DMS114 treated with DMSO at 0.1 percent for 48 hours (cell line): ENCODE data around the gene RBM47.

Source experiments
- DNase-seq: peaks from one replicate; lab custom pipeline; 2025; ENCODE audit not compliant: unreplicated experiment; lab: John Stamatoyannopoulos, UW

The RBM47 gene

DNA sequence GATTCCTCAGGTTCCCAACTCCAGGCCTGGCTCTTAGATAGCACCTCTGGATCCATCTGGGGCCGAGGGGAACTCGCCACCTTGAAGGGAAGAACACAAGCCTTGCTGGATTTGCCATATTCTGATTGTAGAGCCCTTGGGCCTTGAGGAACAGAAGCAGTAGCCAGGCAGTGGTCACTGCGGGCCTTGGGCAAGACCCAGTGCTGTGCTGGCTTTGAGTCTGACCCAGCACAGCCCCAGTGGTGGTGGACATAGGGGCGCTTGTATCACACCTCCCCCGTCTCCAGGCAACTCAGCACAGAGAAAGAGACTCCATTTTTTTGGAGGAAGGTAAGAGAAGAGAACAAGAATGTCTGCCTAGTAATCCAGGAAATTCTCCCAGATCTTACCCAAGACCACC lies 249.0 kb downstream of the RBM47 start:
- DNase-seq: no peak

DNA sequence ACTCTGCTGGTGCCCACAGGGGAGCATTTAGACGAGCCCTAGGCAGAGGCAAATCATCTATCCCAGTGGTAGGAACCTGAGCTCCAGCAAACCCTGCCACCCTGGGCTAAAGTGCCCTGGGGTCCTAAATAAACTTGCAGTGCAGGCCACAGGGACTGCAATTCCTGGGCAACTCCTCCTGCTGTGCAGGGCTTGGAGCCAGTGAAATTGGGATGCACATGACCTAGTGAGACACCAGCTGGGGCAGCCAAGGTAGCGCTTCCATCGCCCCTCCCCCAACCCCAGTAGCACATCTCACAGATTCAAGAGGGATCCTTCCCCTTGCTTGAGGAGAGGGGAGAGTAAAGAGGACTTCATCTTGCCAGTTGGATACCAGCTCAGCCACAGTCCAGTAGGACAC lies 250.4 kb downstream of the RBM47 start:
- no peak for DNase-seq

DNA sequence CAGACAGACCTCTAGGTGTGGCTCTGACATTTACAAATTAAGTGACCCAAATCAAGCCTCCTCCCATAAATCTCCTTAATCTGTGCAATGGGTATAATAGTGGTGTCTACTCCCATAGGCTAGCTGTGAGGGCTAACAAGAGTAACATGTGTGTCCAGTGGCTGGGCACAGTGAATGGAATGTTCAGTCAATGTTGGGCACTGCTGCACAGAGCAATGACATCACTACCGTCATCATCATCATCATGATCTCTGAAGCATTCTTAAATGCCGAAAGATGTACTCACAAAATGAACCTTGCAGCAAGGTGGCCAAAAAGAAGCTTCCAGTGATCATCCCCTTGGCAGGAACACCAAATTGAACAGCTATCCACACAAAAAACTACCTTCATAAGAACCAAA lies 251.0 kb downstream of the RBM47 start:
- DNase-seq: no peak

DNA sequence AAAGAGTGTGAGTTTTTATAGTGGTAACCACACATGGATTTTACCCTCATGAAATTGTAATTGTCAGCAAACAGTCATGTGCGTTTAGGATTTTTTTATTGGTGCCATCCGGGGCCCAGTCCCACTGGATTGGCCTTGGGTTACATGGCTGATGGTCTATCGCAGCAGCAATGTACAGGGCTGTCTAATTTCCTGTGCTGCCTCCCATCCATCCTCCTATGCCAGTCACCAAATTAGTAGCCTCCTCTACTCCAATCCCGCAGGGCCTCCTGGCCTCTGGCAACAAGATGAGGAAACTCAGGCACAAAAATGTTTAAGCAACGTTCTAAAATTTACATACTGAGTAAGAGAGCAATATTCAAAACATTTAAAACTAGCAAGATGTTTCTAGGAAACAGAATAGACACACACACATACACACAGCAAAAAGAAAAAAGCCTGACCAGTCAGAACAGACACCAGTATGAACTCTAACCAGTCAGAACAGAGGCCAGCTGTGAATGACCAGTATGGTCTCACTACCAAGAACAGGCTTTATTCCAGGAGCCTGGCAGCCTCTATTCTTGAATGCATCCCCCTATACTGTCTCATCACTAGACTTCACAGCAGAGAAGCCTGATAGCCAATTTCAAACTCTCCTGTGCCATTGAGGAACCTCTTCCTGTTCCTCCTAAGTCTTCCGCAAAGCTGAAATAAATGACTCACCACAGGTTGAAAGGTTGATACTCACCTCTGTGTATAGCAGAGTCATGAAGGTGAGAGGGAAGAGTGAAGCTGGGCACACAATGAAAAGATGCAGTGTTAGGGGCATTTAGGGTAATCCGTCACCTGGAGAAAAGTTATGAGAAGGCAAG lies 251.9 kb downstream of the RBM47 start:
- DNase-seq: no peak

DNA sequence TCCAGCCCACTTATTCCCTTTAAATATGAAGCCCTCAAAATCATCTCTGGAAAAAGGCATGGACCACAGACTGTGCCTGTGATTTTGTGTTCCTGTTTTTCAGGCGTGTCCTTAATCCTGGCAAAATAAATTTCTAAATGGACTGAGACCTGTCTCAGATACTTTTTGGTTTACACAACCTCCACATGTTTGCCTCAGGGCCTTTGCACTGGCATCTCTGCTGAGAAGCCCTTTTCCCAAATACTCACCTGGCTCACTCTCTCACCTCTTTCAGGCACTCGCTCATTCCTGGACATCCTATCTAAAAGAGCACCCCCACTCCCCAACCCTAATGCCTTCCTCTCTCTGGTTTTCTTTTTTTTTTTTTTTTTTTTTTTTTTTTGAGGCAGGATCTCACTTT lies 254.0 kb downstream of the RBM47 start:
- DNase-seq: no peak

DNA sequence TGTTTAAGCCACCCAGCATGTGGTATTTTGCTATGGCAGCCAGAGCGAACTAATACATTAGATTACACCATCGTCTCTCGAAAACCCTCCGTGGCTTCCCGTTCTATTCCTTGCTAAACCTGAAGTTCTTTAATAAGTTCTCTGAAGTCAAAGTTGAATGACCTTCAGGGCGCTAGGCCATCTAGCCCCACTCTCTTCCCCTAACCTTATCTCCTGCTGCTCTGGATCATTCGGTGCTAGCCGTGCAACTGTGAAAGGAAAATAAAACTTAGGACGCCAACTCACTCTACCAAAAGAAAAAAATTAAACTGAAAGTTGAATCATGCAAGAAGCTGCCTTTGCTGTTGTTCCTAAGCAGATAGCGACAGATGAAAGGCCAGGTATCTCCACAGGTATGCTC lies 254.6 kb downstream of the RBM47 start:
- no peak for DNase-seq

DNA sequence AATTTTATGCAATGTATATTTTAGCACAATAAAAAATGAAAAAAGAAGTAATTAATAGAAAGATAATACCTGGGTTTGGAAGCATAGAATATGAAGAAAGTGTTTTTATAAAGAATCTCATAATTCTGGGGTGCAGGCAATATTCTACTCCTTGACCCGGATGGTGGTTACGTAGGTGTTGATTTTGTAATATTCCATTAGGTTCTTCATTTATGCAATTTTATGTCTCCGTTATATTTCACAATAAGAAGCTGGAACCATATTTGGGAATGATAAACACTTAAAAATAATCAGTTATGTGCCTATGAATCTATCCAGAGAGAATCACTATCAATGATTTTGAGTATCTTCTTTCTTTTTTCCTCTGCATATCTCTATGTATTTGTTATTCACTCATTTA lies 256.0 kb downstream of the RBM47 start:
- no peak for DNase-seq
